ENCODE measurements around the gene PARD6G.

Gene PARD6G

GRCh38 chr18:80247393-80247841 lies at the start of gene PARD6G:
TSS of gene PARD6G (minus strand) at chr18:80247514. CDS start at chr18:80247348, 166 bp downstream.
- DNase-seq (ENCODE audit: low read depth in 2 of 2): peak; percentile 54 to 62

- peak in 1 of 2 donors; percentile 50 for DNase-seq (ENCODE audit: low read depth in 2 of 2)
Observed at GRCh38 chr18:80262241-80263033, 15.1 kb upstream of the PARD6G start.

DNA sequence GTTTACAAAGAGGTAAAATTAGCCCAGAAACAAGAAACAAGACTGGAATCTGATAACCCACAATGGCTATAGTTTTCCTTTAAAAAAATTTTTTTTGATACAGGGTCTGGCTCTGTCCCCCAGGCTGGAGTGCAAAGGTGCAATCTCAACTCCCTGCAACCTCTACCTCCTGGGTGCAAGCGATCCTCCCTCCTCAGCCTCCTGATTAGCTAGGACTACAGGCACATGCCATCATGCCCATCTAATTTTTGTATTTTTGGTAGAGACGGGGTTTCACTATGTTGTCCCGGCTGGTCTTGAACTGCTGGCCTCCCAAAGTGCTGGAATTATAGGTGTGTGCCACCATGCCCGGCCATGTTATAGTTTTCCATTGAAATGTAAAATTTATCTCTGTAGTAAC lies 12.3 kb upstream of the PARD6G start:
- no peak for DNase-seq (ENCODE audit: low read depth in 2 of 2)

DNA sequence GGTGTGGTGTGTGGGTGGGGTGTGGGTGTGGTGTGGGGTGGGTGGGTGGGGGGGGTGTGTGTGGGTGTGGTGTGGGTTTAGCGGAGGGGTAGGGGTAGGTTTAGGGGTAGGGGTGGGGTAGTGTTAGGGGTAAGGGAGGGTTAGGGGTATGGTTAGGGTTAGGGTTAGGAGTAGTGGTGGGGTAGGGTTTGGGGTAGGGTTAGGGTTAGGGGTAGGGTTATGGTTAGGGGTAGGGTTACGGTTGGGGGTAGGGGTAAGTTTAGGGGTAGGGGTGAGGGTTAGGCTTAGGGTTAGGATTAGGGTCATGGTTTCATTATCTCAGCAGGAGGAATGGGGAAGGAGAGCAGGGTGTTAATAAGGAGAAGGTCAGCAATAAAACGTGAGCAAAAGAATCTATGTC lies 11.3 kb upstream of the PARD6G start:
- no peak for DNase-seq (ENCODE audit: low read depth in 2 of 2)

GRCh38 chr18:80257579-80258543 lies 10.5 kb upstream of the PARD6G start:
- DNase-seq (ENCODE audit: low read depth in 2 of 2): peak; percentile 50 to 55

DNA sequence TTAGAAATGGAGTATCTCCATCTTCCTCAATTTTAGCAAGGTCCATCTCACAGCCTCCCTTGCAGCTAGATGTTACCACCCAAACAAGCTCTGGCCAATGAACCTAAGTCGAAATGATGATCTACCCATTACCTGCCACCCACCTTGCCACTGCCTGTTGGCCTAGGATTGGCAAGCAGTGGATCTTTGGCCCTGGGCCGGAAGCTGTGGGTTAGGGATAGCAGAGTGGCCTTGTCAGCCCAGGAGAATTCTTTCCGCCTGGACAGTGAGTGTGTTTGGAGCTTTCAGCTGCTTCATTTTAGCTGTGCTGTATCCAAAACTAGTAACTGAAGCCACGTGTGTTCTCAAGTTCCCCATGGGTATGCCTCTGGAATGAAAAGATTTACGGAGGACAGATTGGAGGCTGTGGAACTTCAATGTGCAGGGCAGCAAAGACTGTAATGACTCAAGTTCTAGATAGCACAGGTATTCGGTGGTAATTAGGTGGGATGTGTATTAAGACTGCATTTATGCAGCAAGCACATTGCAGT lies 7.7 kb upstream of the PARD6G start:
- DNase-seq (ENCODE audit: low read depth in 2 of 2): no peak

DNA sequence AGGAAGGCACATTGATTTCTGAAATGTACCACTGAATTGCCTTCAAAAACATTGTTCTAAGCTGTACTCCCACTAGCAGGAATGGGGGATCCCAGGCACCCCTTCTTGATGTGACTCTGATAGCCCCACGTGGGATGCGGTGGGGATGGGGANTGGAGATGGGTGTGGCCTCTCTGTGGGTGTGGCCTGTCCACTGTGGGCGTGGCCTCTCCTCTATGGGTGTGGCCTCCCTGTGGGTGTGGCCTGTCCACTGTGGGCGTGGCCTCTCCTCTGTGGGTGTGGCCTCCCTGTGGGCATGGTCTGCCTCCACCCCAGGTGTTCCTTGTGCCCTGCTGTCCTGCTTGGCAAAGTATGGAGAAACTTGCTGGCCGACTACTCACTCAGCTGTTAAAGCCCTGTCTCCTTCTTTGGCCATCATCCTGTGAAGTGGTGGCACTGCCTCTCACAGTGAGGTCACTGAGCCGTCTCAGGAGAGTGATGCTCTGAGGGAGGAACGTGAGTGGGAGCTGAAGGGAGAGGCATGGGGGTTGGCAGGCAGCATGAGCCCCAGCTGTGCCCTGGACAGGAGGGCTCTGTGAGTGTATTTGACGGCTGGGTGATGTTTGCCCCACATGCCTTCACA lies 6.7 kb upstream of the PARD6G start:
- peak in 1 of 2 donors; percentile 34 for DNase-seq (ENCODE audit: low read depth in 2 of 2)

DNA sequence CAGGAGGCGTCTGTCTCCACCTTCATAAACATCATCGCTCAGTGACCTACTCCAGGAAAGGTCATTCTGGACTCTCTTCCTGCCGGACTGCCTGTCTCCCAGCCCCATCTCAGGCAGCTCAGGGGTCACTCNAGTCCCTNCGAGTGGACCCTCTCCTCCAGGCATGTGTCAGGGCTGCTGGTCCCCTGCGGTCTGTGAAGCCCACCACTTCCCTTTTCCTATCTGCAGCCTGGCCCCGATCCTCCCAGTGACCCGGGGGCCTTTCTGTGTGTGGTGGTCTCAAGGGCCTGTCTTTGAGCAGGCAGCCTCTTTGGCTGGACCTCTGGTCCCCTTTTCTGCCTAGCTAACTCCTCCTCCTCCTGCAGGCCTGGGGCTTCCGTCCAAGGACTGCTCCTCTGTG lies 5.9 kb upstream of the PARD6G start:
- DNase-seq (ENCODE audit: low read depth in 2 of 2): no peak

DNA sequence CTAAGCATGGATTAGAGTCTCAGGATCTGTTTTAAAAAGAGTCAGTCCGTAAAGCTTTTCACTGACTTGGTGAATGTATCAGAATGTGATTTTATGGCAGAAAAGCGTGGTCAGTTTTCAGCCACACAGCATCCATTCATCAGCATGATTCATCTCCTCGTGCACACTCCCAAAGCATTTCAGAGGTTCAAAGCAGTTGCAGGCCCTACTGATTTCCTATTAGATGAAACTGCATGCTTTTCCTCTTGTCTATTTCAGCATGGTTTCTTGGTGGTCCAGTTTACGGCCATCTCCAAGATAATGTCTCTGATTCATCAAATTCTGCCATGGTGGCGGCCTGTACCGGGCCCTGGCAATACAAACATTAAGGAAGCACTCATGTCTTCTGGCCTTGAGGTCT lies 4.8 kb upstream of the PARD6G start:
- DNase-seq (ENCODE audit: low read depth in 2 of 2): no peak

DNA sequence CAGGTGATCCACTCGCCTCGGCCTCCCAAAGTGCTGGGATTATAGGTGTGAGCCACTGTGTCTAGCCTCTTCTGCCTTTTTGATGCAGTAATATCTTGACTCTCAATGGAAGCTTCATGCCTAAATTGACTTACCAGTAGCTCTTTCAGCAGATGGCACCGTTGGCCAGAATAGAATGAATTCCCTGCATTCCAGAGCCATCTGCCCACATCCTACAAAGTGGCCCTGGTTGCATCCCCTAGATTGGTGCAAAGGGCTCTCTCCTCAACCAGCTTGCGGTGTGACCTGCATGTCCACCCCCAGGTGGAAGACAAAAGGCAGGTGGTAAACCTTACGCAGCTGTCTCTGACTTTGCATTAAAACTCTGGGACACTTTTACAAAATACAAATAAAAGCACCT lies 4.4 kb upstream of the PARD6G start:
- DNase-seq (ENCODE audit: low read depth in 2 of 2): no peak

- DNase-seq (ENCODE audit: low read depth in 2 of 2): no peak
Observed at GRCh38 chr18:80250740-80251364, 3.5 kb upstream of the PARD6G start.

GRCh38 chr18:80249217-80250093 lies 2.1 kb upstream of the PARD6G start:
- DNase-seq (ENCODE audit: low read depth in 2 of 2): no peak

- DNase-seq (ENCODE audit: low read depth in 2 of 2): no peak
Observed at GRCh38 chr18:80246445-80247392, 595 bp downstream of the PARD6G start.

- no peak for DNase-seq (ENCODE audit: low read depth in 2 of 2)
Observed at GRCh38 chr18:80245781-80246444, 1.4 kb downstream of the PARD6G start.

DNA sequence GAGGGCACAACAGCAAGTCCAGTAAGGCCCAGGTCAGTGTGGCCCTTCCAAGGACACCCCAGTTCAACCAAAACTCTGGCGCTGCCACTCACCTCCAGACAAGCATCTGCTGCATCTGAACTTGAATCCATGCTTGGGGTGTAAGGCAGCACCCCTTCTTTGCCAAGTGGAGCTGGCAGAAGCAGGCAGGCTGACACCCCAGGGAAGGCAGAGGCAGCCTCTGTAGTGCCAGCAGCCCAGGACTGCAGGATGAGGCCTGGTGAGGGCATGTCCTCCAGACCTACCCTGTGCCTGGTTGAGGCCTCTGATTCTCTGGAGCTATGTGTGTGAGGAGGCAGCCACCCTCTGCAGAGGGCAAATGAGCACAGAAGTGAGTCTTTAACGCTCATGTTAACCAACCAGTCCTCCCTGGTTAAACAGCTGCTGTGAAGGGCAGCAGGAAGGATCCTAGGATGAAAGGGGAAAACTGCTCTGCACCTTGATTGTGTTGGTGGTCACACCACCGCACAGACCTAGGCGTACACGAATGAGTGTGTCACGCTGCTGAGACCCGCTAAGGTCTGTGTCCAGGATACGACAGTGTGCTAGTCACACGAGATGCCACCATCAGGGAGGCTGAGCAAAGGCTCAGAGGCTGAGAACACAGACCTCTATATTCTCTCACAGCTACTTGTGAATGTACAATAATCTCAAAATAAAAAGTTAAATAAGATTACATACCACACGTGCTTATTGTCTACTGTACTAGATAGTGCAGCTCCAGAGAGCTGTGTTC lies 2.2 kb downstream of the PARD6G start:
- DNase-seq (ENCODE audit: low read depth in 2 of 2): no peak

DNA sequence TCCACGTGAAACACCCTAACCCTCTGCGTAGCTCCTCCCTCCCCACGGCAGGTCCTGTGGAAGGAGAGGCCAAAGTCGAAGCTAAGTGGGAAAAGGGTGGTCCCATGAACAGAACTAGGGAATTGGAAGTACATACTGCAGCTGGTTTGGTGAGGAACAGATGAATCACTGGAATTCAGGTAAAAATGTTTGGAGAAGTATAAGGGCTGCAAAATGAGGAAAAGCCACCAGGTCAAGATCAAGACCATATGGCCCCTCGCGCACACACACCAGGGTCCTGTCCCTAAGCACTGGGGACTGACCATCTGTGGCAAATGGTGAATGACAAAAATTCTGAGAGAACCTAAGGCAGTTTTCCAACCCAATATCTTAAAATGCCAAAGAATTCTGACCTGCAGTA lies 3.1 kb downstream of the PARD6G start:
- no peak for DNase-seq (ENCODE audit: low read depth in 2 of 2)

DNA sequence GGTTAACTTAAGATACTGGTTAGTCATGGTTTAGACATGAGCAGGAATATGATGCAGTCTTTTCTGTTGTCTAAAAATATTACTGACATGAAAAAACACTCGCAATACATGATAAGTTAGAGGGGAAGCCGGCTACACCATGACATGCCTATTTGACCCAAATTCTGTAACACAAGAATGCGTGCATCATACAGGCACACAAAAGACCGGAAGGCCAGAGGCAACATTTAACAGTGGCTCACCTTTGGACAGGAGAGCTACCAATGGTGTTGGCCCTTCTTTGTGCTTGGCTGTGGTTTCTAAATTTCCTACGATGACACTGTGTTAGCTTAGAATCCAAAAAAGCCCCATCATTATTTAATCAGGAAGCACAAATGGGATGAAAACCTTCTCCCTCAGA lies 4.1 kb downstream of the PARD6G start:
- no peak for DNase-seq (ENCODE audit: low read depth in 2 of 2)

Data from stimulated activated CD4-positive, alpha-beta T cell treated with anti-CD3 and anti-CD28 coated beads, Interleukin-4, amount 100 ng/mL, for 48 hours (primary cell).